GM23338 (cell line): ENCODE measurements around the gene WARS2. TPM values are rescaled to one million over a fixed set of nuclear protein-coding genes. Genes with fewer than 3 reads are reported as not detected.

Source experiments
- ATAC-seq: fragments of 200-7000 bp; cut with Tn5 transposase; 3 replicates; pipeline ENCODE4 v1.9.1; 2020
- DNase-seq: peaks from one replicate; pipeline ENCODE4 v3.0.0-alpha.2; 2015; ENCODE audit warnings: low spot score
- H2AFZ ChIP-seq: fragments of 200-600 bp; sonication (generic); 2 replicates; pipeline ENCODE4 v1.8.0; 2016; ENCODE audit warnings: antibody characterized with exemption, mild to moderate bottlenecking, moderate library complexity
- H3F3A ChIP-seq: fragments of 200-600 bp; sonication (generic); replicated peaks from 2 replicates; pipeline ENCODE4 v1.8.0; 2017; ENCODE audit warnings: antibody characterized with exemption, mixed run types, low read depth
- H3K27ac ChIP-seq: fragments of 200-600 bp; sonication (generic); 2 replicates; pipeline ENCODE4 v1.6.1; 2016; ENCODE audit warnings: low read depth
- H3K27me3 ChIP-seq: fragments of 200-600 bp; sonication (generic); 2 replicates; pipeline ENCODE4 v1.8.0; 2016; ENCODE audit warnings: mild to moderate bottlenecking, mixed run types, moderate library complexity; ENCODE audit not compliant: insufficient read depth
- H3K36me3 ChIP-seq: fragments of 200-600 bp; sonication (generic); 2 replicates; pipeline ENCODE4 v1.8.0; 2016; ENCODE audit warnings: mild to moderate bottlenecking; ENCODE audit not compliant: insufficient read depth
- H3K4me1 ChIP-seq: fragments of 200-600 bp; sonication (generic); 2 replicates; pipeline ENCODE4 v1.8.0; 2016; ENCODE audit warnings: mild to moderate bottlenecking, moderate library complexity; ENCODE audit not compliant: insufficient read depth
- H3K4me2 ChIP-seq: fragments of 200-600 bp; sonication (generic); 2 replicates; pipeline ENCODE4 v1.7.1; 2017; ENCODE audit warnings: mixed run types
- H3K4me3 ChIP-seq: fragments of 200-600 bp; sonication (generic); 2 replicates; pipeline ENCODE4 v1.6.1; 2016; ENCODE audit warnings: mixed run types
- H3K79me2 ChIP-seq: fragments of 200-600 bp; sonication (generic); replicated peaks from 2 replicates; pipeline ENCODE4 v1.8.0; 2017; ENCODE audit warnings: mild to moderate bottlenecking; ENCODE audit not compliant: insufficient read depth
- H3K9me2 ChIP-seq: fragments of 200-600 bp; sonication (generic); 2 replicates; pipeline ENCODE4 v1.8.0; 2017; ENCODE audit not compliant: insufficient read depth
- H4K20me1 ChIP-seq: fragments of 200-600 bp; sonication (generic); replicated peaks from 2 replicates; pipeline ENCODE4 v1.8.0; 2017; ENCODE audit warnings: mild to moderate bottlenecking; ENCODE audit not compliant: insufficient read depth
- H3K27ac Mint-ChIP-seq: 2 replicates; pipeline ENCODE4 v1.8.0; 2020; ENCODE audit warnings: inconsistent platforms, mild to moderate bottlenecking, moderate library complexity, mixed read lengths
- H3K27me3 Mint-ChIP-seq: 3 replicates; pipeline ENCODE4 v1.8.0; 2022; ENCODE audit warnings: low read depth, mild to moderate bottlenecking, moderate library complexity, mixed read lengths, inconsistent platforms; ENCODE audit not compliant: insufficient read depth, poor library complexity
- H3K36me3 Mint-ChIP-seq: 3 replicates; pipeline ENCODE4 v1.8.0; 2021; ENCODE audit warnings: low read depth, mild to moderate bottlenecking, inconsistent platforms, moderate library complexity, mixed read lengths
- H3K4me1 Mint-ChIP-seq: 3 replicates; pipeline ENCODE4 v1.8.0; 2020; ENCODE audit warnings: mild to moderate bottlenecking, inconsistent platforms, mixed read lengths
- H3K4me3 Mint-ChIP-seq: 3 replicates; pipeline ENCODE4 v1.8.0; 2021; ENCODE audit warnings: moderate library complexity, mild to moderate bottlenecking, inconsistent platforms, mixed read lengths
- H3K9me3 Mint-ChIP-seq: 3 replicates; pipeline ENCODE4 v1.8.0; 2020; ENCODE audit warnings: moderate library complexity, mild to moderate bottlenecking, inconsistent platforms, mixed read lengths
- JUNB ChIP-seq: IDR thresholded peaks from one replicate; pipeline ENCODE4 v1.6.1; 2016; ENCODE audit warnings: antibody characterized with exemption; ENCODE audit not compliant: unreplicated experiment
- POLR2AphosphoS5 ChIP-seq: IDR thresholded peaks from 2 replicates; pipeline ENCODE4 v1.6.1; 2016; ENCODE audit warnings: antibody characterized with exemption, low read depth
- ZNF114 ChIP-seq: fragments of 250-450 bp; sonication (Bioruptor Pico); IDR thresholded peaks from 2 replicates; pipeline ENCODE4 v1.5.0; 2020; ENCODE audit warnings: mild to moderate bottlenecking, moderate library complexity
- ZNF331 ChIP-seq: fragments of 250-450 bp; sonication (Bioruptor Pico); IDR thresholded peaks from 2 replicates; pipeline ENCODE4 v1.5.0; 2020; ENCODE audit warnings: low read depth, mild to moderate bottlenecking, moderate library complexity
- ZNF462 ChIP-seq: fragments of 250-450 bp; sonication (Bioruptor Pico); IDR thresholded peaks from 2 replicates; pipeline ENCODE4 v1.5.0; 2020; ENCODE audit warnings: mild to moderate bottlenecking, moderate library complexity
- polyA plus RNA-seq: library from polyadenylated mRNA; unstranded; fragments of >200 nt; fragmentation: Nextera tagmentation; extraction: Ambion mirVana; gene quantifications from 2 replicates; pipeline ENCODE4 v1.2.1, GENCODE V29; 2016
- total RNA-seq: library from RNA; depleted of rRNA; stranded (reverse); fragments of >200 nt; shearing (Covaris generic); gene quantifications from 2 replicates; pipeline ENCODE4 v1.2.3, GENCODE V29; 2014
- TF ChIP-seq, protein P1 (sequence below): IDR thresholded peaks from one replicate; pipeline ENCODE4 v1.6.1; 2018; ENCODE audit warnings: antibody characterized with exemption; ENCODE audit not compliant: unreplicated experiment

WARS2 gene
- total and polyA plus RNA-seq, 2 experiments from 2014 or later = 6.4 to 12.6 TPM

DNA sequence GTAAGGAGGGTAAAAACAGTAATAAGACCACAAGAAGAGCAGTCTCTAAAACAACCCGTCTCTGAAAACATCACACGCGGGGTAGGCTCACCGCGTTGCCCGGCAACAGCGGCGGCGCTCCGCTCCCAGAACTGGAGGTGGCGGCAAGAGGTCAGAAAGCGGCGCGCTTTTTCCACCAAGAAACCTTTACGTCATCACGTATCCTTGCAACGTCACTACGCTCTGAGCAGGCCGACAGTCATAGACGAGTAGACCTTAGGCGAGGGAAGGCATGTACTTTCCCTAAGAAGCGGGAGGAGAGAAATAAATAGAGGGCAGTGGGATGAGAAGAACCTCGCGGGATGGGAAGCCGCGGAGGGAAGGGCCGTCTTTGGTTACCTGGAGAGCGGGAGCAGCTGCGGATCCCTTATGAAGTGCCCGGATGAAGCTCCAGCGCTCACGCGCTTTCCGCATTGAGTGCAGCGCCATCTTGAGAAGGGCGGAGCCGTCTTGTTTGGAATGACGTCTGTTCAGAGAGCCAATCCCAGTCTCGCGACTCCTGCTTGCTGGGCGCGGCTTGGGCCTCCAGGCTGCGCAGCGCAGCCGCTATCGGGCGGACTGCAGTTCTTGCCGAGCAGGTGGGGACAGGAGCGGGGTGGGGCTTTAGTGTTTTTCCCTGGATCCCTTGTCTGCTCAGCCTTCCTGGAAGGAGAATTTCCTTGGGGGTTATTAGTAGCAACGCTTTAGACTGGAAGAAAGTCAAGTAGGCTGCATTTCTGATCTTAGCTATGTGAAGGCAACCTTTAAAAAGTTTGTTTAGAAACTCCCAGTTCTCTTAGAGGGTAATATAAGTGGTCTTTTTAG lies at the start of gene WARS2 (continued):
- TF ChIP-seq, protein P1, sequence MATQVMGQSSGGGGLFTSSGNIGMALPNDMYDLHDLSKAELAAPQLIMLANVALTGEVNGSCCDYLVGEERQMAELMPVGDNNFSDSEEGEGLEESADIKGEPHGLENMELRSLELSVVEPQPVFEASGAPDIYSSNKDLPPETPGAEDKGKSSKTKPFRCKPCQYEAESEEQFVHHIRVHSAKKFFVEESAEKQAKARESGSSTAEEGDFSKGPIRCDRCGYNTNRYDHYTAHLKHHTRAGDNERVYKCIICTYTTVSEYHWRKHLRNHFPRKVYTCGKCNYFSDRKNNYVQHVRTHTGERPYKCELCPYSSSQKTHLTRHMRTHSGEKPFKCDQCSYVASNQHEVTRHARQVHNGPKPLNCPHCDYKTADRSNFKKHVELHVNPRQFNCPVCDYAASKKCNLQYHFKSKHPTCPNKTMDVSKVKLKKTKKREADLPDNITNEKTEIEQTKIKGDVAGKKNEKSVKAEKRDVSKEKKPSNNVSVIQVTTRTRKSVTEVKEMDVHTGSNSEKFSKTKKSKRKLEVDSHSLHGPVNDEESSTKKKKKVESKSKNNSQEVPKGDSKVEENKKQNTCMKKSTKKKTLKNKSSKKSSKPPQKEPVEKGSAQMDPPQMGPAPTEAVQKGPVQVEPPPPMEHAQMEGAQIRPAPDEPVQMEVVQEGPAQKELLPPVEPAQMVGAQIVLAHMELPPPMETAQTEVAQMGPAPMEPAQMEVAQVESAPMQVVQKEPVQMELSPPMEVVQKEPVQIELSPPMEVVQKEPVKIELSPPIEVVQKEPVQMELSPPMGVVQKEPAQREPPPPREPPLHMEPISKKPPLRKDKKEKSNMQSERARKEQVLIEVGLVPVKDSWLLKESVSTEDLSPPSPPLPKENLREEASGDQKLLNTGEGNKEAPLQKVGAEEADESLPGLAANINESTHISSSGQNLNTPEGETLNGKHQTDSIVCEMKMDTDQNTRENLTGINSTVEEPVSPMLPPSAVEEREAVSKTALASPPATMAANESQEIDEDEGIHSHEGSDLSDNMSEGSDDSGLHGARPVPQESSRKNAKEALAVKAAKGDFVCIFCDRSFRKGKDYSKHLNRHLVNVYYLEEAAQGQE = no peak

GRCh38 chr1:119188926-119189325 lies 48.5 kb upstream of the WARS2 start:
- H3K27me3 Mint-ChIP-seq = no peaks in the 10 kb centered on the region
- no peak for DNase-seq
- H3K4me1 Mint-ChIP-seq = no peaks in the 10 kb centered on the region
- H3K27ac Mint-ChIP-seq = no peak overlapping the region
- Histone ChIP-seq H4K20me1 (no peaks in the 10 kb centered on the region), H3K79me2 (no peaks in the 10 kb centered on the region), H3K27me3 (no peaks in the 10 kb centered on the region), H3F3A (no peaks in the 10 kb centered on the region), H3K9me2 (no peaks in the 10 kb centered on the region), H3K36me3 (no peaks in the 10 kb centered on the region), H3K4me2 (no peak overlapping the region), H2AFZ (no peak overlapping the region), H3K4me3 (no peak overlapping the region), H3K27ac (no peak overlapping the region), H3K4me1 (no peaks in the 10 kb centered on the region)
- H3K36me3 Mint-ChIP-seq = no peaks in the 10 kb centered on the region; the same call in 2 of the 3 replicates
- H3K9me3 Mint-ChIP-seq = no peaks in the 10 kb centered on the region
- ATAC-seq = no peak
- no peak for TF ChIP-seq JUNB
- TF ChIP-seq ZNF331 (CRISPR knock-in tag) = no peak
- TF ChIP-seq ZNF462 (CRISPR knock-in tag) = no peak
- no peak for TF ChIP-seq ZNF114
- TF ChIP-seq POLR2AphosphoS5 = no peak
- TF ChIP-seq, protein P1 = no peak
- no peak overlapping the region for H3K4me3 Mint-ChIP-seq
